ENCODE results near the gene LSMEM2.
A peak's percentile ranks its signal among the peaks of the same experiment; 100 is the strongest.
"Not testable (repeated sequence)": the region's sequence is repeated elsewhere in the genome, so short reads cannot be mapped to it uniquely, and the experiment has no call there.

The LSMEM2 gene

DNA sequence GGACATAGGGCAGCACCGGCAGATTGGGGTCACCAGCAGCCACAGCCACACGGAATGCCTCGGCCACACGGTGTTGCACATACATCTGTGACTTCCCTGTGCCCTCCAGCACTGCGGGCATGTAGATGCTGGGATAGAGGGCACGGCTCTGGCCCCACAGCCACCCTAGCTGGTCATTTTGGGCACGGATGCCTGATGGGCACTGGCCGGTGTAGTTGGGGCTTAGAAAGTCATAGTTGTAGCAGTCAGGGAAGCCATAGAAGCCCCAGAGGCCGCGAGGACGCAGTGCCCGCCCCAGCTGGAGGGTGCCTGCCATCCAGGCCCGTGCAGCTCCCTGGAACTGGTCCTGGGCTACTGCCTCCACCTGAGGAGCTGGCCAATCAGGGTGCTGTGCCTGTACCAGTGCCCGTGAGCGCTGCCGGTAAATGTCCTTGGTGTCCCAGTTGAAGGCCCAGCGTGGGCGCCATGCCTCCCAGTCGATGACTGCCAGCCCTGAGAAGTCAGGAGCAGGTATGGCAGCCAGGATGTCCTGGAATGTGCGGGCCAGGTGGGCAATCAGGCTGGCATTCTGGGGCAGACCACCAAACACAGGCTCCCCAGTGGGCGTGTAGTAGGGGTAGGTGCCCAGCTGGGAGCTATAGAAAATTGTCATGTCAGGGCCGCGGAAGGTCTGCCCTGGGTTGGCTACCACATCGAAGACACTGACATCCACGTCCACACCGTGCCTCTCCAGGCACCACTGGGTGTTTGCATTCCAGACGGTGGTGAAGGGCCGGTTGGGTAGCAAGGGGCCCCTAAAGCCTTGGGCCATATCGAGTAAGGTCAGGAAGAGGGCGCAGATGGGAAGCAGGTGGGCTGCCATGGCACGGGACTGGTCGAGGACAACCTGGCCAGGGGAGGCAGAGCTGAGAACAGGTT, 23.5 kb downstream of the LSMEM2 start:
- DNase-seq (ENCODE audit: low spot score): peak; percentile 75
- Histone ChIP-seq H3K4me3 (peak overlapping the region; percentile 48), H3K27ac (peak overlapping the region; percentile 23 to 81)
- TF ChIP-seq, protein P1, sequence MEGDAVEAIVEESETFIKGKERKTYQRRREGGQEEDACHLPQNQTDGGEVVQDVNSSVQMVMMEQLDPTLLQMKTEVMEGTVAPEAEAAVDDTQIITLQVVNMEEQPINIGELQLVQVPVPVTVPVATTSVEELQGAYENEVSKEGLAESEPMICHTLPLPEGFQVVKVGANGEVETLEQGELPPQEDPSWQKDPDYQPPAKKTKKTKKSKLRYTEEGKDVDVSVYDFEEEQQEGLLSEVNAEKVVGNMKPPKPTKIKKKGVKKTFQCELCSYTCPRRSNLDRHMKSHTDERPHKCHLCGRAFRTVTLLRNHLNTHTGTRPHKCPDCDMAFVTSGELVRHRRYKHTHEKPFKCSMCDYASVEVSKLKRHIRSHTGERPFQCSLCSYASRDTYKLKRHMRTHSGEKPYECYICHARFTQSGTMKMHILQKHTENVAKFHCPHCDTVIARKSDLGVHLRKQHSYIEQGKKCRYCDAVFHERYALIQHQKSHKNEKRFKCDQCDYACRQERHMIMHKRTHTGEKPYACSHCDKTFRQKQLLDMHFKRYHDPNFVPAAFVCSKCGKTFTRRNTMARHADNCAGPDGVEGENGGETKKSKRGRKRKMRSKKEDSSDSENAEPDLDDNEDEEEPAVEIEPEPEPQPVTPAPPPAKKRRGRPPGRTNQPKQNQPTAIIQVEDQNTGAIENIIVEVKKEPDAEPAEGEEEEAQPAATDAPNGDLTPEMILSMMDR (IDR thresholded peaks at IDR 0.05): no peak

DNA sequence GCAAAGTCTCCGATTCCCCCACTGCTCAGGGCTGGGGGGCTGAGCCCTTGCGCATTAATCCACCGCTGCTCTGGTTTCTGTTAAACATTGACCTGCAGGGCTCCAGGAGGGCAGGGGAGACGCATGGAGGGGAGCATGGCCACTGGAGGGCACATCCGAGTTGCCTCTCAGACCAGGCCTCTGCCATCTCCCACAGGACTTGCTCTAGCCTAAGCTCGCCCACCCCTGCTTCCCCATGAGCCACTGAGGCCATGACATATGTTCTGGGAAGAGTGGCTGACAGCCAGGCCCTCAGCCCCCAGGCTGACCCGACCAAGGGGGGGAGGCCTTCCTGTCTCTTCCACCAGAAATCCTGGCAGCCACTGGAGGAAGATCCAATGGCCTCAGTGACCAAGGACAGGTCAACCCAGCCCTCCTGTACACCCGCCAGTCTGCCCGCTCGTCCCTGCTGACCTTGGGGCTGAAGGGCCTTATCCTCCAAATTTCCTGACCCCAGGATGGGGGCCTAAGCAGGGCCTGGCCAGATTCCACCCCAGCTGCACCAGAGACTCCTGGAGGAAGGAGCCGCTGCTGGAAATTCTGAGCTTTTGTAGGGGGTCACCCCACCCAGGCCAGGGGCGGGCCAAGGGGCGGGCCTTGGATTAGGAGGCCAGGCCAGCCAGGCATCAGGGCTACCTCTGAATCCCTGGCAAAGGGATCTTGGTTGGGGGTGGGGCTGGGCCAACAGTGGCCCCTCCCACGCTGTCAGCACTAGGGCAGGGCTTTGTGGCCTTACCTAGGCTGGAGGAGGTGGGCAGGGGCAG, 24.3 kb downstream of the LSMEM2 start, which contains the start of gene HYAL1:
Gene HYAL1, minus strand, starts transcription at position 562 of the 803 bp plus-strand sequence. CDS start 618 bp downstream, outside the sequence.
- peak; percentile 82 for DNase-seq (ENCODE audit: low spot score)
- Histone ChIP-seq H3K27ac (peak within 1 kb of the TSS; percentile 23 to 81), H3K4me3 (peak within 1 kb of the TSS; percentile 48)
- TF ChIP-seq, protein P1 (IDR thresholded peaks at IDR 0.05): no peak

- TF ChIP-seq, protein P1 (IDR thresholded peaks at IDR 0.05): no peak
- H3K27ac ChIP-seq: no peak overlapping the region
These were observed 25.7 kb downstream of the LSMEM2 start for GRCh38 chr3:50304601-50305000.

GRCh38 chr3:50312041-50312440, 33.2 kb downstream of the LSMEM2 start:
- H3K4me3 ChIP-seq; H3K27ac ChIP-seq; DNase-seq (ENCODE audit: low spot score): not testable (repeated sequence)

More at GRCh38 chr3:50304601-50305000, 25.7 kb downstream of the LSMEM2 start:
- no peak for DNase-seq (ENCODE audit: low spot score)
- H3K4me3 ChIP-seq: no peak overlapping the region

DNA sequence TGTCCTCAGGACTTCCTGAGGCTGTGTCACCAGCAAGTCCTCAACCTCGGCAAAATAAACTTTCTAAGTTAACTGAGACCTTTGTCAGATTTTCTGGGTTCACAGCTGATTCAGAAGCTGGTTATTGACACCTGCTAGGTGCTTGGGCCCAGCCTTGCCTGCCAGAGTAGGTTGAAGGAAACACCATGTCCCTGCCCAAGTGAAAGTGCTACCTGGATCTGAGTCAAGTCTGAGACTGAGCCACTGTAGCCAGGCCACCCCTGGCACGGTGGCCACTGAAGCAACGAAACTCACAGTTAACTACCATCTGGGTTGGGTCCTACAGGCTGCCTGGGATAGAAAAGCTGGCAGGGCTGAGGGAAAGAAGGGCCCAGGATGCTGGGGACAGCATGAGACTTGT, 35.5 kb downstream of the LSMEM2 start:
- no peak for DNase-seq (ENCODE audit: low spot score)
- TF ChIP-seq, protein P1 (IDR thresholded peaks at IDR 0.05): no peak
- Histone ChIP-seq H3K4me3 (no peak overlapping the region), H3K27ac (no peak overlapping the region)

- no peak overlapping the region for H3K4me3 ChIP-seq
- TF ChIP-seq, protein P1 (IDR thresholded peaks at IDR 0.05): no peak
- DNase-seq (ENCODE audit: low spot score): no peak
- H3K27ac ChIP-seq: no peak overlapping the region
These were observed 35.9 kb downstream of the LSMEM2 start for GRCh38 chr3:50314816-50315215.

- Histone ChIP-seq H3K4me3 (no peak overlapping the region), H3K27ac (peak overlapping the region in 1 of 2 donors; percentile 53)
- TF ChIP-seq, protein P1 (IDR thresholded peaks at IDR 0.05): no peak
- DNase-seq (ENCODE audit: low spot score): no peak
These were observed 37.9 kb downstream of the LSMEM2 start for GRCh38 chr3:50316657-50317242.

All from coronary artery (tissue), 2 donors.